ENCODE measurements around the gene KDM5B.

- TF ChIP-seq, protein P1, sequence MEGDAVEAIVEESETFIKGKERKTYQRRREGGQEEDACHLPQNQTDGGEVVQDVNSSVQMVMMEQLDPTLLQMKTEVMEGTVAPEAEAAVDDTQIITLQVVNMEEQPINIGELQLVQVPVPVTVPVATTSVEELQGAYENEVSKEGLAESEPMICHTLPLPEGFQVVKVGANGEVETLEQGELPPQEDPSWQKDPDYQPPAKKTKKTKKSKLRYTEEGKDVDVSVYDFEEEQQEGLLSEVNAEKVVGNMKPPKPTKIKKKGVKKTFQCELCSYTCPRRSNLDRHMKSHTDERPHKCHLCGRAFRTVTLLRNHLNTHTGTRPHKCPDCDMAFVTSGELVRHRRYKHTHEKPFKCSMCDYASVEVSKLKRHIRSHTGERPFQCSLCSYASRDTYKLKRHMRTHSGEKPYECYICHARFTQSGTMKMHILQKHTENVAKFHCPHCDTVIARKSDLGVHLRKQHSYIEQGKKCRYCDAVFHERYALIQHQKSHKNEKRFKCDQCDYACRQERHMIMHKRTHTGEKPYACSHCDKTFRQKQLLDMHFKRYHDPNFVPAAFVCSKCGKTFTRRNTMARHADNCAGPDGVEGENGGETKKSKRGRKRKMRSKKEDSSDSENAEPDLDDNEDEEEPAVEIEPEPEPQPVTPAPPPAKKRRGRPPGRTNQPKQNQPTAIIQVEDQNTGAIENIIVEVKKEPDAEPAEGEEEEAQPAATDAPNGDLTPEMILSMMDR (IDR thresholded peaks at IDR 0.05) = no peak
- no peak for TF ChIP-seq POLR2A (IDR thresholded peaks at IDR 0.05)
These were observed 96.1 kb downstream of the KDM5B start for GRCh38 chr1:202711949-202712635.
